Loucy (cell line): Measurements from ENCODE around the gene NOVA2.

Experiments used
- H2AFZ ChIP-seq: fragments of 200-600 bp; sonication (generic); 2 replicates; pipeline ENCODE4 v1.6.0; 2016; ENCODE audit warnings: antibody characterized with exemption, mild to moderate bottlenecking, low read length, moderate library complexity
- H3F3A ChIP-seq: fragments of 200-600 bp; 2 replicates; pipeline ENCODE4 v1.6.0; 2016; ENCODE audit warnings: antibody characterized with exemption, low read depth, mild to moderate bottlenecking
- H3K27me3 ChIP-seq: fragments of 200-600 bp; sonication (generic); 2 replicates; pipeline ENCODE4 v1.6.1; 2014; ENCODE audit warnings: low read length, mild to moderate bottlenecking; ENCODE audit not compliant: insufficient read depth, poor library complexity, severe bottlenecking
- H3K36me3 ChIP-seq: fragments of 200-600 bp; sonication (generic); 2 replicates; pipeline ENCODE4 v1.6.1; 2016; ENCODE audit warnings: low read length; ENCODE audit not compliant: insufficient read depth
- H3K4me1 ChIP-seq: fragments of 200-600 bp; sonication (generic); 2 replicates; pipeline ENCODE4 v1.5.1; 2014; ENCODE audit warnings: low read length, mild to moderate bottlenecking; ENCODE audit not compliant: insufficient read depth, poor library complexity, severe bottlenecking
- H3K4me2 ChIP-seq: fragments of 200-600 bp; sonication (generic); 2 replicates; pipeline ENCODE4 v1.6.0; 2014; ENCODE audit warnings: antibody characterized with exemption, low read length, low read depth, mild to moderate bottlenecking; ENCODE audit not compliant: poor library complexity, severe bottlenecking
- H3K4me3 ChIP-seq: fragments of 200-600 bp; sonication (generic); 2 replicates; pipeline ENCODE4 v1.5.1; 2014; ENCODE audit warnings: low read length, mild to moderate bottlenecking, mixed read lengths; ENCODE audit not compliant: poor library complexity, severe bottlenecking
- H3K79me2 ChIP-seq: fragments of 200-600 bp; sonication (generic); 2 replicates; pipeline ENCODE4 v1.6.1; 2014; ENCODE audit warnings: low read length; ENCODE audit not compliant: insufficient read depth
- H3K9ac ChIP-seq: fragments of 200-600 bp; sonication (generic); 2 replicates; pipeline ENCODE4 v1.6.0; 2014; ENCODE audit warnings: mild to moderate bottlenecking, low read depth, low read length, moderate library complexity; ENCODE audit not compliant: poor library complexity, severe bottlenecking
- H3K9me2 ChIP-seq: fragments of 200-600 bp; sonication (generic); replicated peaks from 2 replicates; pipeline ENCODE4 v1.6.1; 2016; ENCODE audit warnings: low read depth, low read length, mixed read lengths
- H3K9me3 ChIP-seq: fragments of 200-600 bp; sonication (generic); 2 replicates; pipeline ENCODE4 v1.6.1; 2014; ENCODE audit warnings: mild to moderate bottlenecking, antibody characterized with exemption, low read length, low read depth; ENCODE audit not compliant: insufficient read depth
- H4K20me1 ChIP-seq: fragments of 200-600 bp; sonication (generic); 2 replicates; pipeline ENCODE4 v1.6.0; 2014; ENCODE audit warnings: antibody characterized with exemption, low read length, mild to moderate bottlenecking; ENCODE audit not compliant: insufficient read depth, poor library complexity, severe bottlenecking
- CTCF ChIP-seq: fragments of 200-600 bp; sonication (generic); conservative IDR thresholded peaks from 2 replicates; pipeline ENCODE4 v1.5.1; 2014; ENCODE audit warnings: mild to moderate bottlenecking, antibody characterized with exemption, low read length
- EZH2phosphoT487 ChIP-seq: fragments of 200-600 bp; IDR thresholded peaks from 2 replicates; pipeline ENCODE4 v1.6.1; 2018; ENCODE audit warnings: antibody characterized with exemption, mild to moderate bottlenecking, moderate library complexity, borderline replicate concordance

Gene NOVA2

GRCh38 chr19:46022061-46022430, 48.4 kb upstream of the NOVA2 start:
- no peaks in the 10 kb centered on the region for H3K27me3 ChIP-seq
- peaks cover 9% of the 10 kb centered on the region for H3K4me1 ChIP-seq
- H3K79me2 ChIP-seq = no peaks in the 10 kb centered on the region
- no peak overlapping the region for H2AFZ ChIP-seq
- no peaks in the 10 kb centered on the region for H3K9me3 ChIP-seq
- no peak overlapping the region for H3K4me3 ChIP-seq
- no peaks in the 10 kb centered on the region for H3K9me2 ChIP-seq
- H3F3A ChIP-seq = 0 out of 2 replicates have a peak, but pooled peaks cover 6% of the 10 kb centered on the region
- no peak for TF ChIP-seq CTCF
- no peak overlapping the region for H3K4me2 ChIP-seq
- H4K20me1 ChIP-seq = no peaks in the 10 kb centered on the region
- no peak overlapping the region for H3K9ac ChIP-seq
- H3K36me3 ChIP-seq = peaks cover 3% of the 10 kb centered on the region; the same call in 1 of the 2 replicates

- Histone ChIP-seq H2AFZ (no peak overlapping the region), H3K4me1 (peaks cover 9% of the 10 kb centered on the region), H3K79me2 (no peaks in the 10 kb centered on the region), H3K9me3 (no peaks in the 10 kb centered on the region), H3K36me3 (peaks cover 5% of the 10 kb centered on the region; the same call in 1 of the 2 replicates), H3K9ac (no peak overlapping the region), H3K9me2 (no peaks in the 10 kb centered on the region), H4K20me1 (no peaks in the 10 kb centered on the region), H3K4me2 (no peak overlapping the region), H3K4me3 (no peak overlapping the region), H3F3A (0 out of 2 replicates have a peak, but pooled peaks cover 6% of the 10 kb centered on the region), H3K27me3 (no peaks in the 10 kb centered on the region)
- TF ChIP-seq CTCF (no peak), EZH2phosphoT487 (no peak)
Measured at GRCh38 chr19:46021531-46022041, 47.9 kb upstream of the NOVA2 start.

- peaks cover 5% of the 10 kb centered on the region; the same call in 1 of the 2 replicates for H3K36me3 ChIP-seq
- no peak for TF ChIP-seq EZH2phosphoT487
- no peak for TF ChIP-seq CTCF
- no peaks in the 10 kb centered on the region for H3K9me2 ChIP-seq
- H4K20me1 ChIP-seq = no peaks in the 10 kb centered on the region
- no peak overlapping the region for H3K9ac ChIP-seq
- no peak overlapping the region for H2AFZ ChIP-seq
- H3K4me3 ChIP-seq = no peak overlapping the region
- no peaks in the 10 kb centered on the region for H3K27me3 ChIP-seq
- H3K4me1 ChIP-seq = peaks cover 2% of the 10 kb centered on the region
- H3K4me2 ChIP-seq = no peak overlapping the region
- H3K9me3 ChIP-seq = no peaks in the 10 kb centered on the region
- no peaks in the 10 kb centered on the region for H3K79me2 ChIP-seq
- 0 out of 2 replicates have a peak, but pooled peaks cover 5% of the 10 kb centered on the region for H3F3A ChIP-seq
Measured at GRCh38 chr19:46020819-46021125, 47.1 kb upstream of the NOVA2 start.
